NCI-H345 treated with DMSO at 0.1 percent for 48 hours (cell line): ENCODE results near the gene OR11L1.

Experiments
- DNase-seq: peaks from one replicate; lab custom pipeline; 2025; ENCODE audit not compliant: unreplicated experiment; lab: John Stamatoyannopoulos, UW

Gene OR11L1

GRCh38 chr1:247822060-247822459, 19.6 kb downstream of the OR11L1 start:
- no peak for DNase-seq

DNA sequence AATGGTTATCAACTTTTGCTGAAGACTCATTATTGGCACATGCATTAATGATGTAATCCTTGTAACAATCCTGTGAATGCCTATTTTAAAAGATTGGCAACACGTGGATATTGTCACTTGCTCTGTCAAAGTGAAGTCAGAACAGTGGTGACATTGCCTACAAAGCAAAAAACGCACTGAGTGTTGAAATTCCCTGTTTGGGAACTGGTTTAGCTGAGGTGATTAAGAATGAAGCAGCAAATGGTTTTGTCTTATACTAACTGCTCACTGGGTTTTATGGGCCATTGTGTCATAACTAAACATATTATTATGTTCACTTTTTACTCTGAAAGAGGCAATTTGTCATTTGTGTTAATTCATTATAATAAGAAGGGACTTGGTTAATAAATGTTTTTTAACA, 29.1 kb downstream of the OR11L1 start:
- no peak for DNase-seq

GRCh38 chr1:247797518-247797917, 44.2 kb downstream of the OR11L1 start:
- DNase-seq: no peak
